22Rv1 (cell line): ENCODE data around the gene ZKSCAN1.
"Not testable (repeated sequence)": the region's sequence is repeated elsewhere in the genome, so short reads cannot be mapped to it uniquely, and the experiment has no call there.

ENCODE experiments used
- H3K27ac ChIP-seq: fragments of 450-650 bp; 2 replicates; pipeline ENCODE4 v1.5.1; 2017
- CTCF ChIP-seq: fragments of 450-650 bp; IDR thresholded peaks from 2 replicates; pipeline ENCODE4 v1.5.1; 2017; ENCODE audit warnings: mild to moderate bottlenecking
- ZFX ChIP-seq: fragments of 450-650 bp; IDR thresholded peaks from 2 replicates; pipeline ENCODE4 v1.6.1; 2017; ENCODE audit warnings: antibody characterized with exemption, borderline replicate concordance

Gene ZKSCAN1

DNA sequence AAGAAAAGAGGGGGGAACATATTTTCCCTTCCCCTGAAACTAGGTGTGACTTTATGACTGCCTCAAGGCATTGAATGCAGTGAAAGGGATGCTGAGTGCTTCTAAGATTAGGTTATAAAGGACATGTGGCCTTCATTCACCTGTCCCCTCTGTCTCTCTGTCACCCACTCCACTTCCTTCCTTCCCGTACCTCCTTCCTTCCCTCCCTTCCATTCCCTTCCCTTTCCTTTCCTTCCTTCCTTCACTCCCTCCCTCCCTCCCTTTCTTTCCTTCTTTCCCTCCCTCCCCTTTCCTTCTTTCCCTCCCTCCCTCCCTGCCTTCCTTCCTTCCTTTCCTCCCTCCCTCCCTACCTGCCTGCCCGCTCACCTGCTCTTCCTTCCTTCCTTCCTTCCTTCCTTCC, 4.5 kb upstream of the ZKSCAN1 start:
- no peak for TF ChIP-seq CTCF
- no peak for TF ChIP-seq ZFX
- H3K27ac ChIP-seq = no peak overlapping the region

- H3K27ac ChIP-seq = no peak overlapping the region
- TF ChIP-seq ZFX (no peak), CTCF (no peak)
These were observed 3.9 kb upstream of the ZKSCAN1 start for GRCh38 chr7:100011516-100011915.

DNA sequence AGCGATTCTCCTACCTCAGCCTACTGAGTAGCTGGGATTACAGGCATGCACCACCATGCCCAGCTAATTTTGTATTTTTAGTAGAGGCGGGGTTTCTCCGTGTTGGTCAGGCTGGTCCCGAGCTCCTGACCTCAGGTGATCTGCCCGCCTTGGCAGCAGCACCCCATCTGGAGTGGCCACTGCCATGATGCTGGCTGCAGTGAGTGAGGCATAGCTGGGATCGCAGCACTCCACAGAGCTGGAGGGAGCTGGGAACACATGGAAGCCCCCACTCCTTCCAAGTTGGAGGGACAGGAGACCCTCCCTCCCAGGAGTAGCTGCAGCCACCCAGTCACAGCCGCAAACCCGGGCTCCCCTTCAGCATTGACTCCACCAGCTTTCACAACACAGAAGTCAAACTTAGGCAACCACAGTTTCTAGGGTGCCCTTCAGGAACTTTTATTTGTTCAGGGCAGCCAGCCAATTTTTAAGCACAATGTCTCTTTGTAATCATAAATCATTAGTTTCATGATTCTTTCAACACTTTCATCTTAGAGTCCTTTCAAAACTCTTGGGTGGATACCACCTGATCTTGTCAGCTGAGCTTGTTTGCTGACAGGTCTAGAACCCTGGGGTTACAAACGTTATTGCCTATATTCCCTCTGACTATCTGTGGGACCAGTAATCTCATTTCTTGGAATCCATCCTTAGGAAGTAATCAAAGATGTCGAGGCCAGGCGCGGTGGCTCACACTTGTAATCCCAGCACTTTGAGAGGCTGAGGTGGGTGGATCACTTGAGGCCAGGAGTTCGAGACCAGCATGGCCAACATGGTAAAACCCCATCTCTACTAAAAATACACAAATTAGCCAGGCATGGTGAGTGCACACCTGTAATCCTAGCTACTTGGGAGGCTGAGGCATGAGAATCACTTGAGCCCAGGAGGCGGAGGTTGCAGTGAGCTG, 2.7 kb upstream of the ZKSCAN1 start:
- not testable (repeated sequence) for H3K27ac ChIP-seq

DNA sequence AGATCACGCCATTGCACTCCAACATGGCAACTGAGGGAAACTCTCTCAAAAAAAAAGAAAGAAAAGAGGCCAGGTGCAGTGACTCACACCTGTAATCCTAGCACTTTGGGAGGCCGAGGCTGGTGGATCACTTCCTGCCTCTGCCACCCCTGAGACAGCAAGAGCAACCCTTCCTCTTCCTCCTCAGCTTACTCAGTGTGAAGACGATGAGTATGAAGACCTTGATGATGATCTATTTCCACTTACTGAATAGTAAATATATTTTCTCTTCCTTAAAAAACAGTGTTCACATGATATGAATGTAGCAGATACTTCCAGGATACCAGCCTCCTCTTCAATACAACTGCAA, 2.1 kb upstream of the ZKSCAN1 start:
- TF ChIP-seq CTCF = no peak
- no peak for TF ChIP-seq ZFX
- no peak overlapping the region for H3K27ac ChIP-seq

DNA sequence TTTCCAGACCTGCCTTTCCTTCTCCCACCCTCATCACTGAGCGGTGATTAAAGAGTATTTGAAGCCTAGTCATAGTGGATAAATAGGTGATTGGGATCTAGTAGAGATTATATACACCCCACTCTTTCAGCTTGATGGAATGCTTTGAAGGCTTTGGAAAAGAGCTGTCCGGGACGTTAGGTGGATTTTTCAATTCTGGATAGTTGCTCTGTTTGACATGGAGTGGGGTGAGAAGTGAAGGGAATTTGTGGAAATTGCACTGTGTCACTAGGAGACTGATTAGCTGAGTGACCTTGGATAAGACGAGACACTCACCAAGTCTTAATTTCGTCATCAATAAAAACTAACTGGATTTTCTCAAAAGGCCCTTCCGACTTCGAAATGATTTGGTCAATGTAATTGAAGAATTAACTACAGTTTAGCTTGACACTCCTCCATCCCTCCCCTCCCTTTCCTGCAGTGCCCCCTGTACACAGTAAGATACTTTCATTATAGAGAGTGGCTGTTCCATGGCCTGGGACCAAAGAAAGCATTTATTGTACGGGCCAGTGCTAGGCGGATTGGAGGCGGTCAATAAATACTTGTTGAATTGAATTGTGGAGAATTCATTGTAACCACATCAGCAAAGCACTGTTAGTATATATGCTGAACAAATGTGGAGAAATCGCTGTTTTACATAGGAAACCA, 962 bp downstream of the ZKSCAN1 start:
- H3K27ac ChIP-seq = peak overlapping the region; percentile 72
- no peak for TF ChIP-seq CTCF

DNA sequence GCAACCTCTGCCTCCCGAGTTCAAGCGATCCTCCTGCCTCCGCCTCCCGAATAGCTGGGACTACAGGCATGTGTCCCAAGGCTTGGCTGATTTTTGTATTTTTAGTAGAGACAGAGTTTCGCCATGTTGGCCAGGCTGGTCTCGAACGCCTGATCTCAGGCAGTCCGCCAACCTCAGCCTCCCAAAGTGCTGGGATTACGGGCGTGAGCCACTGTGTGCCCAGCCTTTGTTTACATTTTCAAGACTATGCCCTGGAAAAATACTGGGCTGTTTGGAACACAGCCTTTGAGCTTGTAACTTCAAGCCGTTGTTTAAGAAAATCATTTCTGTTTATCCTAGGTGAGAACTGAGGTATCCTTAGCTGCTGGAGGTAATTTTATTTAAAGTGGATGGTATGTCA, 1.9 kb downstream of the ZKSCAN1 start:
- H3K27ac ChIP-seq = peak overlapping the region; percentile 72
- TF ChIP-seq CTCF = no peak
- TF ChIP-seq ZFX = no peak

DNA sequence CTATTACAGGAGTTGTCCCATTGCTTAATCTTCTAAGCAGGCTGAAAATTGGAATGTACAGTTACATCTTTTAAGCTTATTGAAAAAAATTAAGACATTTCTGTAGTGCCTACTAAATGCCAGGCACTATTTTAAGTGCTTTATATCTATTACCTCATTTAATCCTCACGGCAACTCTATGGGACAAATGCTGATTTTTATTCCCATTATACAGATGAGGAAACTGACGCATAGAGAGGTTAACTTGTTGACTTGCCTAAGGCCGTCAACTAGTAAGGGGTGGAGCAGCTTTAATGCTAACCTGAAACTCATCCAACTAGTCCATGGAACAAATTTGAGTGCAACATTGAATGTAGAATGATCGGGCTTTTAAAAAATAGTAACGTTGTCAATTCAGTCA, 2.5 kb downstream of the ZKSCAN1 start:
- no peak overlapping the region; the same call in 1 of the 2 replicates for H3K27ac ChIP-seq
- no peak for TF ChIP-seq CTCF
- no peak for TF ChIP-seq ZFX

DNA sequence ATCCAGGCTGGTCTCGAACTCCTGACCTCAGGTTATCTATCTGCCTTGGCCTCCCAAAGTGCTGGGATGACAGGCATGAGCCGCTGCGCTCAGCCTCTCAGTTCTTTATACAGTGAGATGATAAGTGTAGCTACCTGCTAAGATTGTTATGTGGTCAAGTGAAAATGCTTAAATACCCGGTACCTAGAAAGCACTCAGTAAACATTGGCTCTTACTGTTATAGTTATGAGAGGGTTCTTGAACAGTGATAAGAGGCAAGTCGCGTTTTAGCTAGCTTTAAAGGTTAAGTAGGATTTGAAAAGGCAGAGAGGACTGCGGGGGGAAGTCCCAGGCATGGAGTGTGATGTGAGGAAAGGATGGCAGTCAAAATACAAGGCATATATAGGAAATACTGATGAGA, 4.5 kb downstream of the ZKSCAN1 start:
- no peak overlapping the region for H3K27ac ChIP-seq
- TF ChIP-seq CTCF (no peak), ZFX (no peak)
